K562 (cell line): Measurements from ENCODE around the gene MICAL2. TPM values are rescaled to one million over a fixed set of nuclear protein-coding genes. Genes with fewer than 3 reads are reported as not detected.

Source experiments
- ATAC-seq: fragments of 200-7000 bp; cut with Tn5 transposase; 3 replicates; pipeline ENCODE4 v1.9.1; 2020; ENCODE audit warnings: moderate library complexity
- BruUV-seq: library from RNA; stranded (reverse); fragments of 400-500 nt; replicated peaks from 2 replicates; lab custom pipeline; 2021; lab: Mats Ljungman, UMichigan
- CTCF ChIA-PET: fragments of 300-600 bp; formaldehyde crosslinking; extraction: SDS; loops from one replicate; lab custom pipeline; 2021; ENCODE audit warnings: low intra/inter-chr PET ratio; lab: Yijun Ruan, JAX
- POLR2A ChIA-PET: fragments of 300-600, 350-650 bp; sonication (Branson Sonifier 250); formaldehyde crosslinking; extraction: SDS; loops from one replicate; lab custom pipeline; 2021; ENCODE audit warnings: antibody characterized with exemption, inconsistent platforms; lab: Yijun Ruan, JAX
- DNase-seq, 4 experiments: peaks; one replicate each; pipeline versions ENCODE4 v3.0.0 to v3.0.0-alpha.2; 2011 to 2018; ENCODE audit warnings: low spot score in 3 of 4, mixed read lengths in 3 of 4; ENCODE audit errors: extremely low read depth in 1 of 4
- FAIRE-seq: peaks from 2 replicates; lab custom pipeline; 2011; peaks lifted over from hg19 to GRCh38; lab: Jason Lieb, UNC
- H2AFZ ChIP-seq: 2 replicates; pipeline ENCODE4 v1.6.0; 2011; ENCODE audit warnings: low read depth, low read length, control low read depth, inconsistent platforms
- H3K27ac ChIP-seq: fragments of 200-600 bp; 3 replicates; pipeline ENCODE4 v1.8.0; 2011; ENCODE audit warnings: low read depth, mild to moderate bottlenecking, control low read depth, inconsistent platforms, low read length, moderate library complexity, mixed read lengths; ENCODE audit errors: extremely low read depth
- H3K27me3 ChIP-seq, 2 experiments: fragments of 300-600 bp in 1 of 2; 2 replicates in 1 of 2; 3 replicates in 1 of 2; pipeline versions ENCODE4 v1.6.0 to v1.8.0; 2011; ENCODE audit warnings: inconsistent platforms in 2 of 2, low read length in 2 of 2, mild to moderate bottlenecking in 1 of 2, mixed read lengths in 1 of 2, moderate library complexity in 1 of 2; ENCODE audit not compliant: control insufficient read depth in 2 of 2, insufficient read depth in 2 of 2
- H3K36me3 ChIP-seq: fragments of 300-600 bp; 3 replicates; pipeline ENCODE4 v1.8.0; 2011; ENCODE audit warnings: mild to moderate bottlenecking, low read length, inconsistent platforms; ENCODE audit not compliant: control insufficient read depth, insufficient read depth
- H3K4me1 ChIP-seq, 2 experiments: fragments of 200-600 bp in 1 of 2; replicated peaks in 1 of 2; 2 replicates in 1 of 2; 3 replicates in 1 of 2; pipeline versions ENCODE4 v1.5.1 to v1.8.0; 2011; ENCODE audit warnings: inconsistent platforms in 2 of 2, low read length in 2 of 2, mild to moderate bottlenecking in 1 of 2, mixed read lengths in 1 of 2, moderate library complexity in 1 of 2; ENCODE audit not compliant: control insufficient read depth in 2 of 2, insufficient read depth in 2 of 2
- H3K4me2 ChIP-seq: 2 replicates; pipeline ENCODE4 v1.6.1; 2011; ENCODE audit warnings: low read length, control low read depth, inconsistent platforms, mixed read lengths; ENCODE audit not compliant: insufficient read depth
- H3K4me3 ChIP-seq: fragments of 200-600 bp; sonication (generic), shearing (Covaris generic); 2 replicates; pipeline ENCODE4 v1.5.1; 2016; ENCODE audit warnings: control low read depth, inconsistent platforms
- H3K79me2 ChIP-seq: fragments of 200-600 bp; 3 replicates; pipeline ENCODE4 v1.8.0; 2011; ENCODE audit warnings: low read length, inconsistent platforms; ENCODE audit not compliant: control insufficient read depth, insufficient read depth
- H3K9ac ChIP-seq, 2 experiments: 2 replicates each; pipeline versions ENCODE4 v1.6.0 to v1.6.1; 2011; ENCODE audit warnings: low read depth in 2 of 2, low read length in 2 of 2, control low read depth in 1 of 2, inconsistent platforms in 1 of 2, mild to moderate bottlenecking in 1 of 2, mixed read lengths in 1 of 2; ENCODE audit not compliant: insufficient read depth in 1 of 2
- H3K9me1 ChIP-seq: one replicate; pipeline ENCODE4 v1.6.0; 2011; ENCODE audit warnings: inconsistent platforms, mild to moderate bottlenecking, low read length, moderate library complexity; ENCODE audit not compliant: control insufficient read depth, insufficient read depth
- H3K9me3 ChIP-seq: replicated peaks from 2 replicates; pipeline ENCODE4 v1.5.1; 2011; ENCODE audit warnings: low read depth, low read length, inconsistent platforms; ENCODE audit not compliant: control insufficient read depth, insufficient read depth
- H4K20me1 ChIP-seq: replicated peaks from 2 replicates; pipeline ENCODE4 v1.6.1; 2011; ENCODE audit warnings: low read length, inconsistent platforms, mixed read lengths; ENCODE audit not compliant: control insufficient read depth, insufficient read depth
- CBFA2T3 ChIP-seq: fragments of 450-650 bp; IDR thresholded peaks from 2 replicates; pipeline ENCODE4 v1.6.1; 2017
- GATA2 ChIP-seq: sonication (generic); formaldehyde crosslinking; IDR thresholded peaks from 2 replicates; pipeline ENCODE4 v1.4.0; 2020; ENCODE audit warnings: mild to moderate bottlenecking, missing genetic modification reagents
- NELFE ChIP-seq: IDR thresholded peaks from 2 replicates; pipeline ENCODE4 v1.6.1; 2011; ENCODE audit warnings: mild to moderate bottlenecking; ENCODE audit not compliant: insufficient read depth, insufficient read length
- NFIC ChIP-seq: fragments of 450-650 bp; IDR thresholded peaks from 2 replicates; pipeline ENCODE4 v1.6.1; 2017; ENCODE audit warnings: mild to moderate bottlenecking, inconsistent platforms
- SOX6 ChIP-seq: fragments of 450-650 bp; IDR thresholded peaks from 2 replicates; pipeline ENCODE4 v1.6.1; 2014; ENCODE audit warnings: mild to moderate bottlenecking
- TRIM28 ChIP-seq: fragments of 450-650 bp; IDR thresholded peaks from 2 replicates; pipeline ENCODE4 v1.6.1; 2017
- ZNF785 ChIP-seq: fragments of 250-450 bp; sonication (Bioruptor Pico); IDR thresholded peaks from 2 replicates; pipeline ENCODE4 v1.4.0; 2020; ENCODE audit warnings: mild to moderate bottlenecking
- ZNF830 ChIP-seq: fragments of 250-450 bp; sonication (Bioruptor Pico); IDR thresholded peaks from 2 replicates; pipeline ENCODE4 v1.5.0; 2021; ENCODE audit warnings: mild to moderate bottlenecking
- WGBS: fragments of 100-300 bp; shearing (Covaris generic); methylation state at CpG from one replicate; pipeline ENCODE4 v1.1.6; 2016; ENCODE audit warnings: low coverage, mixed read lengths; ENCODE audit not compliant: insufficient coverage; ENCODE audit errors: missing lambda C conversion rate; 5-methylcytosine and 5-hydroxymethylcytosine counted together
- in situ Hi-C: fragments of 300-500 bp; cut with MboI; formaldehyde crosslinking; loops from 4 replicates; pipeline ENCODE4 v1.15.0; 2018; ENCODE audit warnings: inconsistent platforms, mixed read lengths
- intact Hi-C: fragments of 100-400 bp; cut with micrococcal nuclease; formaldehyde crosslinking; loops from 2 replicates; pipeline ENCODE4 v1.14.2; 2022
- polyA plus RNA-seq, 8 experiments: library from polyadenylated mRNA; depleted of rRNA in 4 of 8; stranded (reverse) in 5 of 8; unstranded in 3 of 8; fragments of >200 nt; fragmentation: Nextera tagmentation in 2 of 8; fragmentation: Illumina TruSeq in 1 of 8; extraction: Ambion mirVana in 2 of 8; extraction: Trizol in 1 of 8; gene quantifications; 2 replicates each; pipeline versions ENCODE4 v1.2.1 to v1.2.3, GENCODE V29; 2011 to 2014; ENCODE audit warnings: inconsistent platforms in 1 of 8, missing spikeins in 1 of 8
- total RNA-seq, 7 experiments: library from RNA; depleted of rRNA in 6 of 7; stranded (reverse); fragments of >200 nt in 6 of 7; fragmentation: Illumina TruSeq in 2 of 7; extraction: Trizol in 2 of 7; gene quantifications; 2 replicates each; pipeline versions ENCODE4 v1.2.1 to v1.2.3, GENCODE V29; 2011 to 2021; ENCODE audit warnings: low replicate concordance in 1 of 7

The MICAL2 gene
- total and polyA plus RNA-seq, 9 of the 15 experiments (the other 6 are each of a cell fraction or from before 2014, with no cell fraction given): 4.7 to 64.2 (median 33.6) TPM

- Histone ChIP-seq H3K27ac (no peak overlapping the region), H3K27me3 (no peaks in the 10 kb centered on the region), H3K4me3 (no peak overlapping the region), H3K79me2 (no peaks in the 10 kb centered on the region), H3K9me1 (no peaks in the 10 kb centered on the region), H3K4me1 (peaks cover 6 to 13% of the 10 kb centered on the region in 2 experiments; a peak in 4 of 5 replicates), H3K9ac (peak overlapping the region in 1 of 2 experiments; percentile 83; a peak in 2 of 4 replicates), H3K36me3 (peaks cover 50% of the 10 kb centered on the region; the same call in 2 of the 3 replicates), H3K9me3 (no peaks in the 10 kb centered on the region), H2AFZ (no peak overlapping the region), H3K4me2 (no peak overlapping the region; the same call in 1 of the 2 replicates), H4K20me1 (no peaks in the 10 kb centered on the region)
- peak in 1 of 4 experiments; percentile 40 for DNase-seq
- FAIRE-seq: no peak
- intact Hi-C loops (no loop called here), in situ Hi-C loops (no loop called here)
- BruUV-seq: no TSS peak
- ChIA-PET CTCF (no interaction called here), POLR2A (interaction anchor here (0.5 to 4.8 kb wide), 3 partner anchors 16 to 66 kb away, joined by 3 to 21 read pairs (median 3); no protein-coding TSS in a partner anchor)
- TF ChIP-seq GATA2 (CRISPR knock-in tag): 0 out of 2 replicates have a peak, but pooled peaks have one; percentile 18
- 0 out of 2 replicates have a peak, but pooled peaks have one; percentile 7 for TF ChIP-seq CBFA2T3
- TF ChIP-seq NFIC: peak; percentile 71
- no peak for TF ChIP-seq NELFE
- peak; percentile 43 for ATAC-seq
- WGBS: 34% methylated on average over 10 of the region's 10 CpGs
These were observed 106.4 kb downstream of the MICAL2 start for GRCh38 chr11:12216671-12217374.

GRCh38 chr11:12217879-12218278 is 107.5 kb downstream of the MICAL2 start:
- Histone ChIP-seq H3K9me3 (no peaks in the 10 kb centered on the region), H3K9me1 (no peaks in the 10 kb centered on the region), H3K9ac (no peak overlapping the region), H2AFZ (no peak overlapping the region), H3K4me3 (no peak overlapping the region), H3K27me3 (no peaks in the 10 kb centered on the region), H3K79me2 (no peaks in the 10 kb centered on the region), H3K27ac (no peak overlapping the region), H3K4me2 (no peak overlapping the region), H4K20me1 (no peaks in the 10 kb centered on the region), H3K36me3 (peaks cover 59% of the 10 kb centered on the region; the same call in 2 of the 3 replicates), H3K4me1 (peaks cover 11 to 22% of the 10 kb centered on the region in 2 experiments; a peak in 4 of 5 replicates)
- POLR2A ChIA-PET: interaction anchor here (1.4 to 4.8 kb wide), 2 partner anchors 18 to 67 kb away, joined by 3 to 21 read pairs; no protein-coding TSS in a partner anchor
- in situ Hi-C loops (no loop called here), intact Hi-C loops (no loop called here)
- FAIRE-seq (no peak), DNase-seq (no peak), ATAC-seq (no peak)
- no TSS peak for BruUV-seq
- WGBS: 90% methylated on average over 4 of the region's 4 CpGs
- CTCF ChIA-PET: no interaction called here
- TF ChIP-seq SOX6 (no peak), ZNF830 (CRISPR knock-in tag) (no peak), TRIM28 (no peak), ZNF785 (CRISPR knock-in tag) (no peak)
